Keratinocyte (primary cell): ENCODE measurements around the gene SMCO2.

ENCODE experiments used
- EZH2 ChIP-seq: IDR thresholded peaks from one replicate; pipeline ENCODE4 v1.6.1; 2012; ENCODE audit warnings: inconsistent platforms, mild to moderate bottlenecking, low read length, moderate library complexity
- TF ChIP-seq, protein P1 (sequence below), 3 experiments: IDR thresholded peaks in 1 of 3; conservative IDR thresholded peaks in 1 of 3; optimal IDR thresholded peaks in 1 of 3; 2 replicates in 2 of 3; 3 replicates in 1 of 3; pipeline versions ENCODE3 to v1.5.1; 2011; ENCODE audit warnings: low read length in 3 of 3, mild to moderate bottlenecking in 3 of 3, moderate library complexity in 2 of 3, control low read depth in 1 of 3, inconsistent platforms in 1 of 3; ENCODE audit not compliant: insufficient read depth in 2 of 3; ENCODE audit errors: extremely low read depth in 1 of 3

DNA sequence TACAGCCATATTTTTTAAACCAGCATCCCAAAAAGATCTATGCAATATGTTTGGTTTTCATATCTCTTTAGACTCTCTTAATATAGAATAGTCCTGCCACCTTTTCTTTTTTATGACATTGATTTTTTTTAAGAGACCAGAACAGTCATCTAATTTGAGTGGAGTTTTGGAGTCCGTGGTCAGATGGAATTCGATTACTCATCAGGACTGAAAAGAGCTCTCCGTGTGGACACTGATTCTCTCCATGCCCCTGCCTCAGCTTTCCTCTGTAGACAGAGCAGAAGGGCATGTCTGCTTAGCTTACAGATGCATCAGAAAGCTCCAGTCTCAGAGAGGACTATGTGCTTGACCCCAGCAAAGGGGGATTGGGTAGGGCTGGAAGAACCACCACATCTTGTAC is 27.8 kb downstream of the SMCO2 start:
- TF ChIP-seq EZH2, result no peak
- TF ChIP-seq, protein P1, sequence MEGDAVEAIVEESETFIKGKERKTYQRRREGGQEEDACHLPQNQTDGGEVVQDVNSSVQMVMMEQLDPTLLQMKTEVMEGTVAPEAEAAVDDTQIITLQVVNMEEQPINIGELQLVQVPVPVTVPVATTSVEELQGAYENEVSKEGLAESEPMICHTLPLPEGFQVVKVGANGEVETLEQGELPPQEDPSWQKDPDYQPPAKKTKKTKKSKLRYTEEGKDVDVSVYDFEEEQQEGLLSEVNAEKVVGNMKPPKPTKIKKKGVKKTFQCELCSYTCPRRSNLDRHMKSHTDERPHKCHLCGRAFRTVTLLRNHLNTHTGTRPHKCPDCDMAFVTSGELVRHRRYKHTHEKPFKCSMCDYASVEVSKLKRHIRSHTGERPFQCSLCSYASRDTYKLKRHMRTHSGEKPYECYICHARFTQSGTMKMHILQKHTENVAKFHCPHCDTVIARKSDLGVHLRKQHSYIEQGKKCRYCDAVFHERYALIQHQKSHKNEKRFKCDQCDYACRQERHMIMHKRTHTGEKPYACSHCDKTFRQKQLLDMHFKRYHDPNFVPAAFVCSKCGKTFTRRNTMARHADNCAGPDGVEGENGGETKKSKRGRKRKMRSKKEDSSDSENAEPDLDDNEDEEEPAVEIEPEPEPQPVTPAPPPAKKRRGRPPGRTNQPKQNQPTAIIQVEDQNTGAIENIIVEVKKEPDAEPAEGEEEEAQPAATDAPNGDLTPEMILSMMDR (optimal IDR thresholded peaks at IDR 0.05 in 1 of 3, IDR thresholded peaks at IDR 0.05 in 1 of 3, conservative IDR thresholded peaks at IDR 0.05 in 1 of 3; ENCODE audit: extremely low read depth in 1 of 3, insufficient read depth in 2 of 3, low read length in 3 of 3), result no peak
